GM12878 (cell line): ENCODE measurements around the gene DNAJC15. TPM values are rescaled to one million over a fixed set of nuclear protein-coding genes. Genes with fewer than 3 reads are reported as not detected.

Source experiments
- ATAC-seq: fragments of 200-7000 bp; cut with Tn5 transposase; 3 replicates; pipeline ENCODE4 v1.9.1; 2020; ENCODE audit warnings: mild to moderate bottlenecking, moderate library complexity
- BruUV-seq: library from RNA; stranded (reverse); fragments of 400-500 nt; replicated peaks from 2 replicates; lab custom pipeline; 2021; lab: Mats Ljungman, UMichigan
- CTCF ChIA-PET: fragments of 300-600 bp; sonication (Branson Sonifier 250); formaldehyde crosslinking; extraction: SDS; loops from one replicate; lab custom pipeline; 2021; ENCODE audit warnings: inconsistent platforms; lab: Yijun Ruan, JAX
- POLR2A ChIA-PET: fragments of 350-600 bp; formaldehyde crosslinking; extraction: SDS; loops from one replicate; lab custom pipeline; 2021; ENCODE audit warnings: inconsistent platforms; lab: Charles Lee
- RAD21 ChIA-PET: fragments of 300-600 bp; sonication (Branson Sonifier 250); formaldehyde crosslinking; loops from one replicate; lab custom pipeline; 2023; ENCODE audit warnings: antibody characterized with exemption; ENCODE audit not compliant: unreplicated experiment; lab: Charles Lee
- SMC1A ChIA-PET: fragments of 300-600 bp; sonication (Branson Sonifier 250); formaldehyde crosslinking; loops from one replicate; lab custom pipeline; 2023; ENCODE audit not compliant: unreplicated experiment, uncharacterized antibody; lab: Charles Lee
- DNase-seq: peaks from one replicate; pipeline ENCODE4 v3.0.0-alpha.2; 2011; ENCODE audit warnings: low read depth, low spot score
- FAIRE-seq: peaks from 3 replicates; lab custom pipeline; 2011; peaks lifted over from hg19 to GRCh38; lab: Jason Lieb, UNC
- H2AFZ ChIP-seq: 2 replicates; pipeline ENCODE4 v1.6.0; 2011; ENCODE audit warnings: low read depth, low read length, control low read depth; ENCODE audit not compliant: control insufficient read depth
- H3K27ac ChIP-seq: 2 replicates; pipeline ENCODE4 v1.5.1; 2011; ENCODE audit warnings: control low read depth; ENCODE audit not compliant: control insufficient read depth, insufficient read depth
- H3K27me3 ChIP-seq, 2 experiments: replicated peaks in 1 of 2; 2 replicates each; pipeline versions ENCODE4 v1.6.0 to v1.6.1; 2011; ENCODE audit warnings: low read length in 1 of 2; ENCODE audit not compliant: control insufficient read depth in 2 of 2, insufficient read depth in 2 of 2
- H3K36me3 ChIP-seq, 2 experiments: 2 replicates each; pipeline ENCODE4 v1.5.1; 2011; ENCODE audit warnings: low read length in 1 of 2; ENCODE audit not compliant: control insufficient read depth in 2 of 2, insufficient read depth in 2 of 2
- H3K4me1 ChIP-seq: 2 replicates; pipeline ENCODE4 v1.6.1; 2011; ENCODE audit warnings: mild to moderate bottlenecking, low read length, moderate library complexity, mixed read lengths; ENCODE audit not compliant: control insufficient read depth, insufficient read depth
- H3K4me2 ChIP-seq: 2 replicates; pipeline ENCODE4 v1.6.0; 2011; ENCODE audit warnings: control low read depth; ENCODE audit not compliant: control insufficient read depth, insufficient read depth
- H3K4me3 ChIP-seq: fragments of 200-600 bp; sonication (generic); 2 replicates; pipeline ENCODE4 v1.5.1; 2016
- H3K79me2 ChIP-seq: 2 replicates; pipeline ENCODE4 v1.6.0; 2011; ENCODE audit warnings: low read length; ENCODE audit not compliant: control insufficient read depth, insufficient read depth
- H3K9ac ChIP-seq: 2 replicates; pipeline ENCODE4 v1.8.0; 2011; ENCODE audit warnings: low read length, control low read depth, mixed read lengths; ENCODE audit not compliant: control insufficient read depth, insufficient read depth
- H3K9me3 ChIP-seq: replicated peaks from 3 replicates; pipeline ENCODE4 v1.5.1; 2011; ENCODE audit warnings: mild to moderate bottlenecking, low read length; ENCODE audit not compliant: control insufficient read depth, insufficient read depth
- H4K20me1 ChIP-seq: 2 replicates; pipeline ENCODE4 v1.6.0; 2011; ENCODE audit not compliant: control insufficient read depth, insufficient read depth
- CHD1 ChIP-seq: IDR thresholded peaks from 2 replicates; pipeline ENCODE4 v1.6.1; 2012; ENCODE audit warnings: low read depth, low read length, improper control_type of control experiment
- CHD2 ChIP-seq: IDR thresholded peaks from 2 replicates; pipeline ENCODE4 v1.6.1; 2011; ENCODE audit warnings: low read depth, low read length, improper control_type of control experiment, borderline replicate concordance
- HDAC2 ChIP-seq: fragments of 200-600 bp; sonication (generic); IDR thresholded peaks from 2 replicates; pipeline ENCODE4 v1.6.1; 2017
- KLF5 ChIP-seq: fragments of 450-650 bp; IDR thresholded peaks from 2 replicates; pipeline ENCODE4 v1.6.1; 2014; ENCODE audit warnings: mild to moderate bottlenecking; ENCODE audit not compliant: partially characterized antibody
- LARP7 ChIP-seq: fragments of 450-650 bp; IDR thresholded peaks from 2 replicates; pipeline ENCODE4 v1.6.1; 2017; ENCODE audit warnings: mild to moderate bottlenecking
- MEF2B ChIP-seq: fragments of 450-650 bp; IDR thresholded peaks from 2 replicates; pipeline ENCODE4 v1.6.1; 2018; ENCODE audit warnings: mild to moderate bottlenecking, moderate library complexity; ENCODE audit not compliant: partially characterized antibody, poor library complexity, severe bottlenecking
- POLR2A ChIP-seq: IDR thresholded peaks from 2 replicates; pipeline ENCODE4 v1.6.1; 2011; ENCODE audit warnings: low read depth, mild to moderate bottlenecking, low read length
- SMC3 ChIP-seq: IDR thresholded peaks from 2 replicates; pipeline ENCODE4 v1.6.1; 2011; ENCODE audit warnings: low read length, improper control_type of control experiment, borderline replicate concordance
- STAT3 ChIP-seq: IDR thresholded peaks from 2 replicates; pipeline ENCODE4 v1.6.1; 2011; ENCODE audit warnings: low read depth, low read length, improper control_type of control experiment
- TCF3 ChIP-seq: IDR thresholded peaks from 2 replicates; pipeline ENCODE4 v1.6.1; 2012; ENCODE audit warnings: low read depth, mild to moderate bottlenecking, low read length, borderline replicate concordance; ENCODE audit not compliant: insufficient read depth
- WGBS: methylation state at CpG from one replicate; pipeline ENCODE4 v1.1.6; 2016; ENCODE audit warnings: low lambda C conversion rate; ENCODE audit not compliant: insufficient replicate concordance, insufficient coverage; ENCODE audit errors: missing lambda C conversion rate; 5-methylcytosine and 5-hydroxymethylcytosine counted together
- in situ Hi-C: fragments of 300-500 bp; cut with MboI; formaldehyde crosslinking; loops from 9 replicates; pipeline ENCODE4 v1.14.3; 2018; ENCODE audit warnings: mixed read lengths
- intact Hi-C: fragments of 100-400 bp; cut with micrococcal nuclease; formaldehyde crosslinking; loops from one replicate; pipeline ENCODE4 v1.14.2; 2022; ENCODE audit not compliant: unreplicated experiment
- polyA plus RNA-seq, 11 experiments: library from polyadenylated mRNA; depleted of rRNA in 4 of 11; unstranded in 6 of 11; stranded (reverse) in 5 of 11; fragments of >200 nt; fragmentation: Nextera tagmentation in 4 of 11; fragmentation: Illumina TruSeq in 1 of 11; extraction: Ambion mirVana in 4 of 11; extraction: Trizol in 1 of 11; gene quantifications; 1 replicate in 1 of 11; 2 replicates in 10 of 11; pipeline versions ENCODE4 v1.2.1 to v1.2.3, GENCODE V29; 2011 to 2016; ENCODE audit warnings: inconsistent platforms in 2 of 11, missing spikeins in 2 of 11, low read depth in 1 of 11
- total RNA-seq, 4 experiments: library from RNA; depleted of rRNA in 3 of 4; stranded (reverse); fragments of >200 nt in 3 of 4; fragmentation: Illumina TruSeq in 1 of 4; extraction: Trizol in 1 of 4; gene quantifications; 2 replicates each; pipeline versions ENCODE4 v1.2.1 to v1.2.3, GENCODE V29; 2013 to 2021
- TF ChIP-seq, protein P1 (sequence below): IDR thresholded peaks from 2 replicates; pipeline ENCODE4 v1.6.1; 2012; ENCODE audit warnings: low read depth, low read length, improper control_type of control experiment
- TF ChIP-seq, protein P2 (sequence below), 3 experiments: IDR thresholded peaks in 2 of 3; conservative IDR thresholded peaks in 1 of 3; 2 replicates each; pipeline ENCODE4 v1.5.1; 2011; ENCODE audit warnings: low read depth in 3 of 3, low read length in 3 of 3, mild to moderate bottlenecking in 3 of 3, control low read depth in 2 of 3, moderate library complexity in 2 of 3, inconsistent platforms in 1 of 3, mixed read lengths in 1 of 3; ENCODE audit not compliant: control insufficient read depth in 2 of 3, insufficient read depth in 1 of 3; ENCODE audit errors: extremely low read depth in 1 of 3
- TF ChIP-seq, protein P3 (sequence below): fragments of 450-650 bp; IDR thresholded peaks from 2 replicates; pipeline ENCODE4 v1.6.1; 2016; ENCODE audit warnings: mild to moderate bottlenecking

DNAJC15 gene
- total and polyA plus RNA-seq, 10 of the 15 experiments (the other 5 are each of a cell fraction or from before 2014, with no cell fraction given): 13.1 to 104 (median 54.4) TPM

DNA sequence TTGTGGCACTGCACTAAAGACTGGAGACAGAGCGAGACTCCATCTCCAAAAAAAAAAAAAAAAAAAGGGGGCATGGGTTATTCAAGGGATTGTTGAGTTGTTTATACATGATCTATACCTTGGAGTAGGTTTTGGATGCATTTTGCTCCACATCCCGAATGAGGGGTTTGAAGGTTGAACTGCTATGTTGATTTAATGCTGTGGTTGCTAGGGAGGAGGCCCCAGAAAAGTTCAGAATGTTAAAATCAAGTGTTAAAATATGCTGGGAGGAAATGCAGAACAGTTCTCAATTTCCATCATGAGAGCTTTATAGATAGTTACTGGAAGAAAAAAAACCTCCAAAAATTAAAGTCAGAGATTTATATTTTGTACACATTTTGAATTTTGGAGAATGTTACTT, 116.5 kb downstream of the DNAJC15 start:
- FAIRE-seq (no peak), DNase-seq (no peak), ATAC-seq (no peak)
- H3K4me1 ChIP-seq: no peaks in the 10 kb centered on the region
- ChIA-PET RAD21 (interaction anchor here (0.7 kb wide), 1 partner anchor 419 kb away, joined by 4 read pairs; no protein-coding TSS in a partner anchor), CTCF (no interaction called here), SMC1A (no interaction called here), POLR2A (no interaction called here)
- H3K9ac ChIP-seq: no peak overlapping the region
- H4K20me1 ChIP-seq: no peaks in the 10 kb centered on the region
- H3K27ac ChIP-seq: no peak overlapping the region
- no peaks in the 10 kb centered on the region for H3K79me2 ChIP-seq
- intact Hi-C loops (no loop called here), in situ Hi-C loops (no loop called here)
- no peak overlapping the region for H3K4me2 ChIP-seq
- no peak overlapping the region for H3K4me3 ChIP-seq
- no peaks in the 10 kb centered on the region for H3K36me3 ChIP-seq
- H3K27me3 ChIP-seq: no peaks in the 10 kb centered on the region; a peak in 1 of 4 replicates
- no peak overlapping the region for H2AFZ ChIP-seq
- no peak for TF ChIP-seq SMC3
- no peaks in the 10 kb centered on the region for H3K9me3 ChIP-seq
- 0% methylated on average over 1 of the region's 2 CpGs for WGBS
- BruUV-seq: no TSS peak

DNA sequence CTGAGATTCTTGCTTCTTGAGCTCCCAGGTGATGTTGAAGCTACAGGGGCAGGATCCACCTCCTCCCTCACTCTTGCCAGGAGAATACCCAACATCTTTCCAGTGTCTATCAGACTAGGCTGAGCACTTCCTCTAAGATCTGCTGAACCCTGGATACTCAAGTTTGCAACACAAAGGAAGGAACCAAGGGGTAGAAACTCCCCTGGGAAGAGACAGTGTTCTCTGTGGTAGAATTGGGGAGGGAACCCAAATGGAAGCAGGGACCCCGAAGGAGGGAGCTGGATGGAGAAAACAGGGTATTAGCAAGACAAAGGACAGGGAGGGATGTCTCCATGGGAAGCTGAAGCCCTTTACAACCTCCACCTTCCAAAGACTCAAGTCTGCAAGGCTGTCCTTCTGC, 117.6 kb downstream of the DNAJC15 start:
- ChIA-PET CTCF (interaction anchor here (1.1 to 2.2 kb wide), 3 partner anchors 8 to 170 kb away, joined by 3 to 8 read pairs (median 4); no protein-coding TSS in a partner anchor), SMC1A (no interaction called here), RAD21 (no interaction called here), POLR2A (no interaction called here)
- H3K9ac ChIP-seq: no peak overlapping the region
- no peaks in the 10 kb centered on the region; a peak in 2 of 4 replicates for H3K27me3 ChIP-seq
- H2AFZ ChIP-seq: no peak overlapping the region
- WGBS: 0% methylated on average over 1 of the region's 1 CpG
- no peak for DNase-seq
- no TSS peak for BruUV-seq
- no peaks in the 10 kb centered on the region for H4K20me1 ChIP-seq
- H3K4me2 ChIP-seq: no peak overlapping the region
- H3K4me3 ChIP-seq: no peak overlapping the region
- FAIRE-seq: no peak
- intact Hi-C loops (no loop called here), in situ Hi-C loops (no loop called here)
- H3K27ac ChIP-seq: no peak overlapping the region
- H3K9me3 ChIP-seq: no peaks in the 10 kb centered on the region
- ATAC-seq: no peak
- TF ChIP-seq KLF5: no peak
- no peak for TF ChIP-seq TCF3
- TF ChIP-seq, protein P1, sequence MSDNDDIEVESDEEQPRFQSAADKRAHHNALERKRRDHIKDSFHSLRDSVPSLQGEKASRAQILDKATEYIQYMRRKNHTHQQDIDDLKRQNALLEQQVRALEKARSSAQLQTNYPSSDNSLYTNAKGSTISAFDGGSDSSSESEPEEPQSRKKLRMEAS: no peak
- TF ChIP-seq, protein P2, sequence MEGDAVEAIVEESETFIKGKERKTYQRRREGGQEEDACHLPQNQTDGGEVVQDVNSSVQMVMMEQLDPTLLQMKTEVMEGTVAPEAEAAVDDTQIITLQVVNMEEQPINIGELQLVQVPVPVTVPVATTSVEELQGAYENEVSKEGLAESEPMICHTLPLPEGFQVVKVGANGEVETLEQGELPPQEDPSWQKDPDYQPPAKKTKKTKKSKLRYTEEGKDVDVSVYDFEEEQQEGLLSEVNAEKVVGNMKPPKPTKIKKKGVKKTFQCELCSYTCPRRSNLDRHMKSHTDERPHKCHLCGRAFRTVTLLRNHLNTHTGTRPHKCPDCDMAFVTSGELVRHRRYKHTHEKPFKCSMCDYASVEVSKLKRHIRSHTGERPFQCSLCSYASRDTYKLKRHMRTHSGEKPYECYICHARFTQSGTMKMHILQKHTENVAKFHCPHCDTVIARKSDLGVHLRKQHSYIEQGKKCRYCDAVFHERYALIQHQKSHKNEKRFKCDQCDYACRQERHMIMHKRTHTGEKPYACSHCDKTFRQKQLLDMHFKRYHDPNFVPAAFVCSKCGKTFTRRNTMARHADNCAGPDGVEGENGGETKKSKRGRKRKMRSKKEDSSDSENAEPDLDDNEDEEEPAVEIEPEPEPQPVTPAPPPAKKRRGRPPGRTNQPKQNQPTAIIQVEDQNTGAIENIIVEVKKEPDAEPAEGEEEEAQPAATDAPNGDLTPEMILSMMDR (IDR thresholded peaks at IDR 0.05 in 2 of 3, conservative IDR thresholded peaks at IDR 0.05 in 1 of 3; ENCODE audit: control insufficient read depth in 2 of 3, extremely low read depth in 1 of 3, insufficient read depth in 1 of 3, low read depth in 3 of 3, low read length in 3 of 3): no peak
- no peak for TF ChIP-seq HDAC2
- TF ChIP-seq POLR2A: no peak
- no peak for TF ChIP-seq MEF2B
- TF ChIP-seq, protein P3, sequence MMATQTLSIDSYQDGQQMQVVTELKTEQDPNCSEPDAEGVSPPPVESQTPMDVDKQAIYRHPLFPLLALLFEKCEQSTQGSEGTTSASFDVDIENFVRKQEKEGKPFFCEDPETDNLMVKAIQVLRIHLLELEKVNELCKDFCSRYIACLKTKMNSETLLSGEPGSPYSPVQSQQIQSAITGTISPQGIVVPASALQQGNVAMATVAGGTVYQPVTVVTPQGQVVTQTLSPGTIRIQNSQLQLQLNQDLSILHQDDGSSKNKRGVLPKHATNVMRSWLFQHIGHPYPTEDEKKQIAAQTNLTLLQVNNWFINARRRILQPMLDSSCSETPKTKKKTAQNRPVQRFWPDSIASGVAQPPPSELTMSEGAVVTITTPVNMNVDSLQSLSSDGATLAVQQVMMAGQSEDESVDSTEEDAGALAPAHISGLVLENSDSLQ: no peak
- no peak for TF ChIP-seq CHD1
- no peak for TF ChIP-seq STAT3
- no peak for TF ChIP-seq LARP7
- no peak for TF ChIP-seq CHD2
- H3K79me2 ChIP-seq: no peaks in the 10 kb centered on the region
- H3K4me1 ChIP-seq: no peaks in the 10 kb centered on the region
- no peaks in the 10 kb centered on the region for H3K36me3 ChIP-seq
